ENCODE results near the gene CD300LD. TPM values are rescaled to one million over a fixed set of nuclear protein-coding genes. Genes with fewer than 3 reads are reported as not detected.
"Not testable (repeated sequence)": the region's sequence is repeated elsewhere in the genome, so short reads cannot be mapped to it uniquely, and the experiment has no call there.

The CD300LD gene
- total RNA-seq, 1 experiment from 2014 or later: not detected

GRCh38 chr17:74573169-74573568 is 18.9 kb downstream of the CD300LD start:
- peak; percentile 15 for DNase-seq (ENCODE audit: low spot score)

GRCh38 chr17:74571621-74572270 is 20.3 kb downstream of the CD300LD start:
- DNase-seq (ENCODE audit: low spot score): no peak

GRCh38 chr17:74569020-74570003 is 22.8 kb downstream of the CD300LD start:
- peak; percentile 12 for DNase-seq (ENCODE audit: low spot score)

GRCh38 chr17:74568106-74568873 is 23.8 kb downstream of the CD300LD start:
- DNase-seq (ENCODE audit: low spot score): no peak

GRCh38 chr17:74567397-74567796 is 24.7 kb downstream of the CD300LD start, which contains the start of gene CD300H:
Gene CD300H (minus strand): TSS chr17:74567509.
- no peak for DNase-seq (ENCODE audit: low spot score)

GRCh38 chr17:74566132-74566753 is 25.8 kb downstream of the CD300LD start:
- peak; percentile 51 for DNase-seq (ENCODE audit: low spot score)

GRCh38 chr17:74565126-74565525 is 27.0 kb downstream of the CD300LD start:
- DNase-seq (ENCODE audit: low spot score): no peak

GRCh38 chr17:74563358-74563757 is 28.7 kb downstream of the CD300LD start:
- no peak for DNase-seq (ENCODE audit: low spot score)

GRCh38 chr17:74561586-74561985 is 30.5 kb downstream of the CD300LD start:
- no peak for DNase-seq (ENCODE audit: low spot score)

GRCh38 chr17:74558882-74559519 is 33.1 kb downstream of the CD300LD start:
- no peak for DNase-seq (ENCODE audit: low spot score)

GRCh38 chr17:74558402-74558801 is 33.7 kb downstream of the CD300LD start:
- DNase-seq (ENCODE audit: low spot score): not testable (repeated sequence)

GRCh38 chr17:74555427-74555940 is 36.6 kb downstream of the CD300LD start:
- no peak for DNase-seq (ENCODE audit: low spot score)

- DNase-seq (ENCODE audit: low spot score): no peak
Measured at GRCh38 chr17:74554909-74555308, 37.2 kb downstream of the CD300LD start.

- no peak for DNase-seq (ENCODE audit: low spot score)
Measured at GRCh38 chr17:74552037-74552436, 40.0 kb downstream of the CD300LD start.

GRCh38 chr17:74550602-74551001 is 41.5 kb downstream of the CD300LD start:
- DNase-seq (ENCODE audit: low spot score): no peak

GRCh38 chr17:74549343-74549742 is 42.7 kb downstream of the CD300LD start:
- DNase-seq (ENCODE audit: low spot score): no peak

GRCh38 chr17:74547736-74548135 is 44.3 kb downstream of the CD300LD start:
- no peak for DNase-seq (ENCODE audit: low spot score)

GRCh38 chr17:74547264-74547663 is 44.8 kb downstream of the CD300LD start:
- DNase-seq (ENCODE audit: low spot score): no peak

- DNase-seq (ENCODE audit: low spot score): no peak
Measured at GRCh38 chr17:74546586-74546985, 45.5 kb downstream of the CD300LD start.

GRCh38 chr17:74545843-74546230 is 46.2 kb downstream of the CD300LD start, which contains the start of gene CD300C:
Gene CD300C (minus strand): TSS chr17:74546115. CDS start chr17:74545782, 333 bp downstream.
- DNase-seq (ENCODE audit: low spot score): peak; percentile 56
